Trophoblast cell (in vitro differentiated cells and primary cell): ENCODE measurements around the gene C3orf22.

ENCODE experiments used
- DNase-seq, 2 donors: peaks; one replicate each; pipeline ENCODE4 v3.0.0-alpha.2; 2016
- H2AFZ ChIP-seq: 2 replicates; pipeline ENCODE4 v1.6.1; 2013; ENCODE audit warnings: low read length, moderate library complexity, mild to moderate bottlenecking; ENCODE audit not compliant: insufficient read depth, poor library complexity
- H2AK5ac ChIP-seq: 2 replicates; pipeline ENCODE4 v1.6.1; 2013; ENCODE audit warnings: mild to moderate bottlenecking, low read length
- H2BK120ac ChIP-seq: 2 replicates; pipeline ENCODE4 v1.6.1; 2013; ENCODE audit warnings: low read length, mild to moderate bottlenecking, moderate library complexity; ENCODE audit not compliant: insufficient read depth, poor library complexity
- H2BK12ac ChIP-seq: 2 replicates; pipeline ENCODE4 v1.6.1; 2013; ENCODE audit warnings: mild to moderate bottlenecking, low read length, moderate library complexity
- H2BK5ac ChIP-seq: 2 replicates; pipeline ENCODE4 v1.6.1; 2013; ENCODE audit warnings: low read length, low read depth, moderate library complexity, mild to moderate bottlenecking; ENCODE audit not compliant: poor library complexity
- H3K14ac ChIP-seq: 2 replicates; pipeline ENCODE4 v1.6.1; 2013; ENCODE audit warnings: mild to moderate bottlenecking, low read length
- H3K18ac ChIP-seq: 2 replicates; pipeline ENCODE4 v1.6.1; 2013; ENCODE audit warnings: mild to moderate bottlenecking, low read length
- H3K23ac ChIP-seq: 2 replicates; pipeline ENCODE4 v1.6.1; 2013; ENCODE audit warnings: low read length
- H3K27ac ChIP-seq: 2 replicates; pipeline ENCODE4 v1.5.1; 2013; ENCODE audit warnings: low read depth, mild to moderate bottlenecking, inconsistent platforms, low read length, moderate library complexity
- H3K27me3 ChIP-seq: 2 replicates; pipeline ENCODE4 v1.6.1; 2013; ENCODE audit warnings: inconsistent platforms, mild to moderate bottlenecking, low read length, moderate library complexity; ENCODE audit not compliant: insufficient read depth
- H3K36me3 ChIP-seq, 2 experiments: 1 replicate in 1 of 2; 2 replicates in 1 of 2; pipeline ENCODE4 v1.6.1; 2013; ENCODE audit warnings: low read length in 2 of 2, mild to moderate bottlenecking in 2 of 2, moderate library complexity in 1 of 2; ENCODE audit not compliant: insufficient read depth in 2 of 2, control insufficient read depth in 1 of 2
- H3K4ac ChIP-seq: 2 replicates; pipeline ENCODE4 v1.6.1; 2013; ENCODE audit warnings: low read depth, mild to moderate bottlenecking, low read length, moderate library complexity
- H3K4me1 ChIP-seq, 2 experiments: 1 replicate in 1 of 2; 2 replicates in 1 of 2; pipeline ENCODE4 v1.6.1; 2013; ENCODE audit warnings: low read length in 2 of 2, mild to moderate bottlenecking in 2 of 2, moderate library complexity in 1 of 2; ENCODE audit not compliant: insufficient read depth in 2 of 2, control insufficient read depth in 1 of 2
- H3K4me2 ChIP-seq: 2 replicates; pipeline ENCODE4 v1.6.1; 2013; ENCODE audit warnings: inconsistent platforms, mild to moderate bottlenecking, low read length, moderate library complexity
- H3K4me3 ChIP-seq: 2 replicates; pipeline ENCODE4 v1.5.1; 2013; ENCODE audit warnings: mild to moderate bottlenecking, low read depth, low read length, inconsistent platforms
- H3K79me1 ChIP-seq: one replicate; pipeline ENCODE4 v1.6.1; 2013; ENCODE audit warnings: low read length
- H3K79me2 ChIP-seq: 2 replicates; pipeline ENCODE4 v1.6.1; 2013; ENCODE audit warnings: low read length, mild to moderate bottlenecking; ENCODE audit not compliant: control insufficient read depth, insufficient read depth, poor library complexity
- H3K9ac ChIP-seq: 2 replicates; pipeline ENCODE4 v1.6.1; 2013; ENCODE audit warnings: mild to moderate bottlenecking, low read length
- H3K9me3 ChIP-seq: 2 replicates; pipeline ENCODE4 v1.6.1; 2013; ENCODE audit warnings: low read depth, mild to moderate bottlenecking, control low read depth, inconsistent platforms, low read length; ENCODE audit not compliant: insufficient read depth
- H4K12ac ChIP-seq: 2 replicates; pipeline ENCODE4 v1.6.1; 2013; ENCODE audit warnings: low read depth, mild to moderate bottlenecking, low read length, moderate library complexity
- H4K8ac ChIP-seq: 2 replicates; pipeline ENCODE4 v1.6.1; 2013; ENCODE audit warnings: low read depth, mild to moderate bottlenecking, low read length, moderate library complexity
- H4K91ac ChIP-seq: one replicate; pipeline ENCODE4 v1.6.1; 2013; ENCODE audit warnings: low read depth, mild to moderate bottlenecking, low read length, moderate library complexity
- WGBS: extraction: QIAGEN DNeasy Blood & Tissue Kit; methylation state at CpG from one replicate; pipeline ENCODE4 v1.1.7; 2013; ENCODE audit warnings: missing lambda C conversion rate; ENCODE audit not compliant: insufficient read length, insufficient coverage; ENCODE audit errors: extremely low coverage; 5-methylcytosine and 5-hydroxymethylcytosine counted together

Gene C3orf22

DNA sequence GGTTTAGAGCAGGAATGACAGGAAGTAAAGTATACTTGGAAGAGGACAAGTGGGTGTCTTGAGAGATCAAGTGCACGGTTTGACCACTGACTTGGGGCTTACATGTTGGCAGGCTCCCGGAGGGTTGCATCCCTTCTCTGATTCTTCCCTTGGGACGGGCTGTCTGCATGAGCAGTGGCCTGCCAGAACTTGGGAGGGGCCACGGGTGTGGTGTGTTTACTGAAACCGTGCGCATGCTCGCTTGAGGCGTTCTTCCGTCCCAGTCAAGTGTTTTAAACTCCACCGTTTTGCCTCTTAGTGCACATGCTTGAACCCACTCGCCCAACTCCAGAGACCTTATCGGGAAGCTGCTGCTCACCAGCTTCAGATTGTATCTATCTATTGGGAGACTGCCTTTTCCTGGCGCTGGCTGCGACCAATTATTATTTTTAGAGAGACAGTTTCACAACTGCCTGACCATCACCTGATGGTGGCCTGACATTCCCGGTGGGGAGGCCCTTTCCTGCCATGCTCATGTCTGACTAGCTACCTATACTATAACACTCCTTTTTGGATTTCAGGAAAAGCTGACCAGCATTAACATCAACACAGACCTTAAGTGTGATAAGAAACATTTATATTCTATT, 14.9 kb upstream of the C3orf22 start:
- no peak overlapping the region for H3K9ac ChIP-seq
- no peaks in the 10 kb centered on the region for H3K36me3 ChIP-seq
- H4K12ac ChIP-seq: no peak overlapping the region
- H3K4ac ChIP-seq: no peak overlapping the region
- no peak overlapping the region for H2BK5ac ChIP-seq
- no peak overlapping the region for H2BK120ac ChIP-seq
- DNase-seq: peak; percentile 29 to 37
- no peaks in the 10 kb centered on the region for H3K79me1 ChIP-seq
- H3K18ac ChIP-seq: no peak overlapping the region
- H3K27ac ChIP-seq: no peak overlapping the region
- H4K8ac ChIP-seq: no peak overlapping the region
- no peak overlapping the region for H3K4me3 ChIP-seq
- H3K27me3 ChIP-seq: no peaks in the 10 kb centered on the region
- no peak overlapping the region for H3K23ac ChIP-seq
- H3K79me2 ChIP-seq: no peaks in the 10 kb centered on the region
- no peak overlapping the region for H3K4me2 ChIP-seq
- H2BK12ac ChIP-seq: no peak overlapping the region
- no peaks in the 10 kb centered on the region for H3K9me3 ChIP-seq
- H3K4me1 ChIP-seq: no peaks in the 10 kb centered on the region
- H2AFZ ChIP-seq: no peak overlapping the region
- no peak overlapping the region for H4K91ac ChIP-seq
- no CpG with 5 or more reads among the region's 15 CpGs for WGBS
- no peak overlapping the region for H3K14ac ChIP-seq
- no peak overlapping the region for H2AK5ac ChIP-seq

DNA sequence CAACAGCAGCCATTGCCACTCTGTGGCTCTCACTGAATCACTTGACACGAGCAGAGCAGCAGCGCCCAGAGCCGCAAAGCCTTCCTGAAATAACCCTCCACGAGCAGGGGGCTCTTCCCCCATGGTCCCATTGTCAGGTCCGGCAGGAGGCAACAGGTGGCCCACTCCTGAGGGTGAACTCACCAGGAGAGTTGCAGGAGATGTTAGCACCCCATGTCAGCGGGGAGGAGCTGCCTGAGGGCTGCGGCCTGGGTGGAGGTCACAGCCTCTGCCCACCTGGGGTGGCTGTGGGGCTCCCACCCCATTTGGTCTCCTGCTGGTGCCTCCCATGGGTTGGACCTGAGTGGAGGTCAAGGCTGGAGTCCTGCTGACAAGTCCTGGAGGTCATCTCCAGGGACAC, 12.3 kb upstream of the C3orf22 start:
- no peak overlapping the region for H3K4me3 ChIP-seq
- H3K79me1 ChIP-seq: no peaks in the 10 kb centered on the region
- no peak overlapping the region for H2AFZ ChIP-seq
- no peak overlapping the region for H3K18ac ChIP-seq
- H3K36me3 ChIP-seq: no peaks in the 10 kb centered on the region
- H4K8ac ChIP-seq: no peak overlapping the region
- no peak overlapping the region for H3K23ac ChIP-seq
- no peak overlapping the region for H2AK5ac ChIP-seq
- no peak overlapping the region for H3K27ac ChIP-seq
- no peak overlapping the region for H3K14ac ChIP-seq
- no peak overlapping the region for H2BK120ac ChIP-seq
- no peak overlapping the region for H4K12ac ChIP-seq
- H4K91ac ChIP-seq: no peak overlapping the region
- H3K4ac ChIP-seq: no peak overlapping the region
- no peak overlapping the region for H2BK12ac ChIP-seq
- DNase-seq: no peak
- no peak overlapping the region for H3K9ac ChIP-seq
- H2BK5ac ChIP-seq: no peak overlapping the region
- no peaks in the 10 kb centered on the region for H3K4me1 ChIP-seq
- H3K9me3 ChIP-seq: no peaks in the 10 kb centered on the region
- H3K79me2 ChIP-seq: no peaks in the 10 kb centered on the region
- H3K27me3 ChIP-seq: no peaks in the 10 kb centered on the region
- WGBS: no CpG with 5 or more reads among the region's 7 CpGs
- H3K4me2 ChIP-seq: no peak overlapping the region

DNA sequence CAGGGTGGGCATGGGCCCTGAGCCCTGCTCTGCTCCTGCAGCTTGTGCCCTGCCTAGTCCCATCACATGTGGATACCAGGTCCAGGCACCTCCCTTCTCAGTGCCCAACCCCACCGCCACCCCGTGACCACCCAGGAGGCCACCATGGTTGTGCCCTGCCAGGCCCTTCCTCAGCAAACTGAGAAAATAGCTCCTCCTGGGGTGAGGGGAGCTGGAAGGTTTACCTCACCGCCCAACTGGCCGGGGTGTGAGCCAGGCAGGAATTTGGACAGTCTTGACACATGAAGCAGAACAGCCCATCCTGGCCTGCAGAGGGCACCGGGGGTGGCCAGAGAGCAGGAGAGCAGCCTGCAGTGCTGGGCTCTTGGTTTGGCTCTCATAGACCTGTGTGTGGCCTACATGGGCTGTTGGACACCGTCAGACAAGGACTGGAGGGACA, 11.4 kb upstream of the C3orf22 start:
- H4K8ac ChIP-seq: no peak overlapping the region
- H2BK5ac ChIP-seq: no peak overlapping the region
- H3K4me2 ChIP-seq: no peak overlapping the region
- no CpG with 5 or more reads among the region's 6 CpGs for WGBS
- H3K4me1 ChIP-seq: no peaks in the 10 kb centered on the region
- no peak overlapping the region for H3K18ac ChIP-seq
- H3K4me3 ChIP-seq: no peak overlapping the region
- no peaks in the 10 kb centered on the region for H3K79me1 ChIP-seq
- no peaks in the 10 kb centered on the region for H3K9me3 ChIP-seq
- no peak overlapping the region for H2BK120ac ChIP-seq
- H3K27me3 ChIP-seq: no peaks in the 10 kb centered on the region
- H3K23ac ChIP-seq: no peak overlapping the region
- no peak overlapping the region for H4K12ac ChIP-seq
- no peak overlapping the region for H2BK12ac ChIP-seq
- no peaks in the 10 kb centered on the region for H3K79me2 ChIP-seq
- no peak overlapping the region for H2AK5ac ChIP-seq
- no peaks in the 10 kb centered on the region for H3K36me3 ChIP-seq
- no peak overlapping the region for H3K9ac ChIP-seq
- DNase-seq: no peak
- H3K27ac ChIP-seq: no peak overlapping the region
- H3K14ac ChIP-seq: no peak overlapping the region
- no peak overlapping the region for H3K4ac ChIP-seq
- no peak overlapping the region for H2AFZ ChIP-seq
- no peak overlapping the region for H4K91ac ChIP-seq

DNA sequence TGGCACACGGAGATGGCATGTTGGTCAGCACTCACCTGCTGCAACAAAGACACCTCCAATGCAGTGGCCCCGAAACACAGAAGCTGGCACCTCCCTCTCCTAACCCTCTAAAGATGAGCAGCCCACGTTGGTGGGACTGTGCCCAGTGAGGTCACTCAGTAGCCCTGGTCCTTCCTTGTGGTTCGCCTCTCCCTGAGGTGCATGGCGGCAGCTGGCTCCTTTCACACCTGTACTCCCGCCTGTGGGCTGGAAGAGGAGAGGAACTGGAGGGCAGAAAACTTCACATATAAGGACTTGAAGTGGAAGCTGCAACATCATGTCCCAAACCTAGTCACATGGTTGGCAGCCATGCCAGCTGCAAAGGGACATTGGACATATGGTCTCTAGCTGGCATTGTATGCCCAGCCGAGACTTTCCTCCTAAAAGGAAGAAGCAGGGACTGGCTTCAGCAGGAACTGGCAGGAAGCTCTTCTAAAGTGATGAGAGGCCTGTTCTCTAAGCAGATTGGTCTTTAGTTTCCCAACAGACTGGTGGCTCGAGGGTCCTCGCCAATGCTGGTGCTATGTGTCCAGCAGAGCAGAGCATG, 10.8 kb upstream of the C3orf22 start:
- H3K18ac ChIP-seq: no peak overlapping the region
- no peak overlapping the region for H2AFZ ChIP-seq
- no peak overlapping the region for H4K12ac ChIP-seq
- H3K4ac ChIP-seq: no peak overlapping the region
- H3K9ac ChIP-seq: no peak overlapping the region
- H2BK5ac ChIP-seq: no peak overlapping the region
- no peak overlapping the region for H3K14ac ChIP-seq
- no peaks in the 10 kb centered on the region for H3K36me3 ChIP-seq
- no peaks in the 10 kb centered on the region for H3K4me1 ChIP-seq
- no peaks in the 10 kb centered on the region for H3K79me1 ChIP-seq
- no peak overlapping the region for H3K4me3 ChIP-seq
- WGBS: no CpG with 5 or more reads among the region's 9 CpGs
- H4K8ac ChIP-seq: no peak overlapping the region
- H3K27ac ChIP-seq: no peak overlapping the region
- no peak overlapping the region for H4K91ac ChIP-seq
- no peak overlapping the region for H3K23ac ChIP-seq
- no peak overlapping the region for H2BK12ac ChIP-seq
- H3K9me3 ChIP-seq: no peaks in the 10 kb centered on the region
- H2AK5ac ChIP-seq: no peak overlapping the region
- H2BK120ac ChIP-seq: no peak overlapping the region
- no peaks in the 10 kb centered on the region for H3K79me2 ChIP-seq
- DNase-seq: no peak
- no peak overlapping the region for H3K4me2 ChIP-seq
- no peaks in the 10 kb centered on the region for H3K27me3 ChIP-seq
